ENCODE measurements around the gene HMX3. TPM values are rescaled to one million over a fixed set of nuclear protein-coding genes. Genes with fewer than 3 reads are reported as not detected.

HMX3 gene
- total and polyA plus RNA-seq, 2 donors (not counting 3 experiments of a cell fraction or from before 2014, with no cell fraction given): not detected

GRCh38 chr10:123160311-123160980, 24.7 kb downstream of the HMX3 start:
- FAIRE-seq: no peak
- no peak overlapping the region for H3K4me2 ChIP-seq (ENCODE audit: insufficient read depth, low read length)
- BruUV-seq (replicated peaks): no TSS peak

More at GRCh38 chr10:123160311-123160980, 24.7 kb downstream of the HMX3 start:
- Histone ChIP-seq H3K9ac (replicated peaks; ENCODE audit: extremely low read depth, insufficient read depth, low read length) (no peak overlapping the region), H4K20me1 (replicated peaks; ENCODE audit: control insufficient read depth, extremely low read depth, insufficient read depth, low read length) (peaks cover 7% of the 10 kb centered on the region), H2AFZ (ENCODE audit: low read depth, low read length) (no peak overlapping the region), H3K9me1 (replicated peaks; ENCODE audit: control insufficient read depth, extremely low read depth, insufficient read depth, low read length) (no peaks in the 10 kb centered on the region), H3K79me2 (ENCODE audit: control insufficient read depth, insufficient read depth, low read length) (peaks cover 94% of the 10 kb centered on the region), H3K36me3 (ENCODE audit: control insufficient read depth in 2 of 2, extremely low read depth in 1 of 2, insufficient read depth in 2 of 2, low read length in 2 of 2) (peaks cover 15 to 28% of the 10 kb centered on the region in 2 experiments), H3K4me3 (replicated peaks in 1 of 3; ENCODE audit: insufficient read depth in 1 of 3, low read depth in 1 of 3, low read length in 3 of 3) (no peak overlapping the region), H3K4me1 (ENCODE audit: control insufficient read depth, extremely low read depth, insufficient read depth, low read length) (peaks cover 44% of the 10 kb centered on the region), H3K27me3 (ENCODE audit: control insufficient read depth in 2 of 2, insufficient read depth in 2 of 2, low read length in 2 of 2) (no peaks in the 10 kb centered on the region), H3K9me3 (replicated peaks; ENCODE audit: control insufficient read depth, insufficient read depth, low read length) (no peaks in the 10 kb centered on the region), H3K27ac (ENCODE audit: insufficient read depth, low read depth, low read length) (no peak overlapping the region)
- dilution Hi-C loops (cut with MboI; ENCODE audit: extremely low pct_ligation_motif_present, low sequenced_read_pairs): no loop called here
- CTCF ChIA-PET: no interaction called here
- no peak for TF ChIP-seq GATA2 (IDR thresholded peaks at IDR 0.05; ENCODE audit: insufficient read depth, insufficient read length, low read depth, low read length)
- no peak for TF ChIP-seq JUN (IDR thresholded peaks at IDR 0.05; ENCODE audit: borderline replicate concordance, insufficient read depth, insufficient read length, low read depth)
- TF ChIP-seq EZH2 (IDR thresholded peaks at IDR 0.05; ENCODE audit: borderline replicate concordance, low read depth, low read length, severe bottlenecking): no peak
- no peak for TF ChIP-seq POLR2A (IDR thresholded peaks at IDR 0.05; ENCODE audit: low read depth, low read length)
- TF ChIP-seq FOS (IDR thresholded peaks at IDR 0.05; ENCODE audit: borderline replicate concordance, insufficient read depth, low read length): no peak
- no peak for TF ChIP-seq MYC (IDR thresholded peaks at IDR 0.05; ENCODE audit: low read depth, low read length)
- TF ChIP-seq MAX (IDR thresholded peaks at IDR 0.05; ENCODE audit: insufficient read depth, insufficient read length): no peak
- no peak for TF ChIP-seq POLR2AphosphoS5 (IDR thresholded peaks at IDR 0.05; ENCODE audit: insufficient read depth, low read depth, low read length)
- no peak for TF ChIP-seq CTCF (IDR thresholded peaks at IDR 0.05; ENCODE audit: extremely low read depth in 1 of 2, insufficient read depth in 1 of 2, low read depth in 1 of 2, low read length in 2 of 2)
- intact Hi-C loops (cut with micrococcal nuclease): no loop called here
- POLR2A ChIA-PET: no interaction called here
- DNase-seq (ENCODE audit: low read depth, low spot score): no peak
